Kidney epithelial cell (primary cell): ENCODE results near the gene HOXB5. TPM values are rescaled to one million over a fixed set of nuclear protein-coding genes. Genes with fewer than 3 reads are reported as not detected.

Source experiments
- DNase-seq: peaks from one replicate; pipeline ENCODE4 v3.0.0-alpha.2; 2010; ENCODE audit warnings: low read depth
- H3K27me3 ChIP-seq: 2 replicates; pipeline ENCODE4 v1.6.0; 2011; ENCODE audit warnings: low read length; ENCODE audit not compliant: control insufficient read depth, insufficient read depth
- H3K36me3 ChIP-seq: 2 replicates; pipeline ENCODE4 v1.5.1; 2011; ENCODE audit warnings: low read length; ENCODE audit not compliant: control insufficient read depth, insufficient read depth
- H3K4me3 ChIP-seq: 2 replicates; pipeline ENCODE4 v1.5.1; 2011; ENCODE audit warnings: low read depth, mild to moderate bottlenecking, control low read depth, low read length
- total RNA-seq: library from RNA; depleted of rRNA; stranded (reverse); fragments of >200 nt; gene quantifications from 2 replicates; pipeline ENCODE4 v1.2.3, GENCODE V29; 2015
- TF ChIP-seq, protein P1 (sequence below): IDR thresholded peaks from 2 replicates; pipeline ENCODE4 v1.5.1; 2011; ENCODE audit warnings: mild to moderate bottlenecking, moderate library complexity, low read length, control low read depth, inconsistent platforms; ENCODE audit not compliant: insufficient read depth, poor library complexity, severe bottlenecking

HOXB5 gene
- total RNA-seq, 1 donor from 2014 or later = 3.6 TPM

DNA sequence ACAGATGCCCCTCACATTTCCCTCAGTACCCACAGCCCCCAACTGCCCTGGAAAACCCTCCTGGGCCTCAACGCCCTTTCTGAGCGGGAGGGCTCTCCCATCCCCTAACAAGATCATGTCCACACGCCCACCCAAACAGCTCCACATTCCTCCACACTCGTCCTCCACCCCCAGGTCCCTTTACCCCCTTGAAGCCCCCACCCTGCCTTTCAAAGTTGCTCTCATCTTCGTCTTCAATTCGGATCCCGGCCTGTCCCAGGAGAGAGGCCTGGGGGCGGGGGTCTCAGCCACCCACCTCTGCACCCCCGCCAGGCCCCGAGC lies 29.8 kb downstream of the HOXB5 start:
- DNase-seq = no peak
- TF ChIP-seq, protein P1, sequence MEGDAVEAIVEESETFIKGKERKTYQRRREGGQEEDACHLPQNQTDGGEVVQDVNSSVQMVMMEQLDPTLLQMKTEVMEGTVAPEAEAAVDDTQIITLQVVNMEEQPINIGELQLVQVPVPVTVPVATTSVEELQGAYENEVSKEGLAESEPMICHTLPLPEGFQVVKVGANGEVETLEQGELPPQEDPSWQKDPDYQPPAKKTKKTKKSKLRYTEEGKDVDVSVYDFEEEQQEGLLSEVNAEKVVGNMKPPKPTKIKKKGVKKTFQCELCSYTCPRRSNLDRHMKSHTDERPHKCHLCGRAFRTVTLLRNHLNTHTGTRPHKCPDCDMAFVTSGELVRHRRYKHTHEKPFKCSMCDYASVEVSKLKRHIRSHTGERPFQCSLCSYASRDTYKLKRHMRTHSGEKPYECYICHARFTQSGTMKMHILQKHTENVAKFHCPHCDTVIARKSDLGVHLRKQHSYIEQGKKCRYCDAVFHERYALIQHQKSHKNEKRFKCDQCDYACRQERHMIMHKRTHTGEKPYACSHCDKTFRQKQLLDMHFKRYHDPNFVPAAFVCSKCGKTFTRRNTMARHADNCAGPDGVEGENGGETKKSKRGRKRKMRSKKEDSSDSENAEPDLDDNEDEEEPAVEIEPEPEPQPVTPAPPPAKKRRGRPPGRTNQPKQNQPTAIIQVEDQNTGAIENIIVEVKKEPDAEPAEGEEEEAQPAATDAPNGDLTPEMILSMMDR = no peak
- H3K27me3 ChIP-seq = no peaks in the 10 kb centered on the region
- peaks cover 3% of the 10 kb centered on the region for H3K36me3 ChIP-seq
- H3K4me3 ChIP-seq = peak overlapping the region; percentile 40

DNA sequence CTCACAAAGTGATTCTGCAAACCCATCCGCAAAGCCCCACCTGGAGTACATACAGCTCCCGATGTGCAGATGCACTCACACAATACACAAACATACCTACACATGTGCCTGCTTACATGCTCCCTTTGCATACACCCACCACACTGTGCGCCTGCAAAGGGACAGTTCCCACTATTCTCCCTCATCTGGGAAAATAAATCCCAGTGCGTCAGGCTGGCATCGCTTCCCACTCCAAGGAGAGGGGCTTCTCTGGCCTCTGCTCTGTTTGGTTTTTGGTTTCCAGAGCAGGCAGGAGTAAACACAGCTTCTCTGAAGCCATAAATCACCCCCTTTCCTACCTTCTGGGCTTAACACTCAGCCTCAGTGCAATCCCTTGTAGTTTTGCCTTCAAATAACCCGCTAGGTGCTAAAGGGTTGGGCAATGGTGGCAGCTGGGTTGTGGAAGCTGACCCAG lies 30.2 kb downstream of the HOXB5 start:
- TF ChIP-seq, protein P1 = no peak
- H3K4me3 ChIP-seq = peak overlapping the region; percentile 40
- peaks cover 3% of the 10 kb centered on the region for H3K36me3 ChIP-seq
- H3K27me3 ChIP-seq = no peaks in the 10 kb centered on the region
- no peak for DNase-seq

DNA sequence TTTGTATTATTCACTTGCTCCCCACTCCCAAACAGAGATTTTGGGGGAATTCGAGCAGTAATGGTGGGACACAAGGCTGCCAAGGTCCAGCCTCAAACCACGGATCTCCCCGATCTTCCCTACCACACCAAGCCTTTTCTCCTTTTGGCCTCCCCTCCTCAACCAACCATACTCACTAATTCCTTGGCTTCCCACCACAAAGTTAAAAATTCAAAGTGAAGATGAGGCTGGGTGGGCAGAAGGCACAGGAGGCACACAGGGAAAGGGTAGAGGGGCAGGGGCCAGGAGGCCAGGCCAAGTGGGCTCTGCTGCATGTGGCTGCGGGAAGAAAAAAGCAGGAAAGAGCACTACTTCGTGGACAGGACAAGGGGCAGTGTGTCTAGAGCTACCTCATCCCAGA lies 30.6 kb downstream of the HOXB5 start:
- TF ChIP-seq, protein P1 = no peak
- H3K27me3 ChIP-seq = no peaks in the 10 kb centered on the region
- no peak for DNase-seq
- peak overlapping the region; percentile 40 for H3K4me3 ChIP-seq
- H3K36me3 ChIP-seq = peaks cover 3% of the 10 kb centered on the region

DNA sequence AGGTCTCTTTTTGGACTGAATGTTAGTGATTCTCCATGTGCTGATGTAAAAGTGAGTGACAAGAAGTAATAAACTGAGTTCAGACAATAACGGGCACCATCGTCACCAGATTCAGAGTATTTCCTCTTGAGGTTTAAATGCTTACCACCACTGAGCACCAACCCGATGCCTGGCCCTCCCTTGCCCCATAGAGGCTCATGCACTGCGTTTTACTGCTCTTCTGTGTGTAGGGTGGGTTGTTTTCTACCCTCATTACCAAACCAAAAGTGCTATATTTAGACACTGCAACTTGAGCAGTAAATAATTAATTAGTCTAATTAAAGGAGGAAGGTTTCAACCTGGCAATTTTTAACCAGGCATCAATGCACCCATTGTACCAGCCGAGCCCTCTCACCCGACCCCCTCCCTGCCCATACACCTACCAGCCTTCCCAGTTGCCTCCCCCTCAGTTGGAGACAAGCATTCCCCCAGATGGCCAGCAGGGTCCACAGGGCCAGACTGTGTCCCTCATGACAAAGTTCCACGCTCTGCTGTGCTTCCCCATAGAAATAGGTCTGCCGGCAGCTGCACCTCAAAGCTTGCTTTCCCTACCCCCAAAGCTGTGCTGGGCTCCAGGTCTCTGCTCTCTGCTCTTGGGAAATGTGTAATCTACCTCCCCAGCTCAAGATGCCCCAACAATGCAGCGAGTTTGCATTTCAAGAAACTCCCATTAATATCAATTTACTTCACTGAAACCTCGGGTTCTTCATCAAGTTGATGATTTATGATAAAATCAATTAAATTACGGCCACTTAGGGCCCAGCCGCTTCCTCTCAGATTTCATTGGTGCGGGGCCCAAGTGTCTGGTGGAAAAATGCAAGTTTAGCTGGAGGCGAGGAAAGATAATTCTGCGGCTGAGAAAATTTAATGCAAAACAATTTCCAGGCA lies 31.4 kb downstream of the HOXB5 start:
- DNase-seq = no peak
- Histone ChIP-seq H3K27me3 (no peaks in the 10 kb centered on the region), H3K4me3 (peak overlapping the region; percentile 40), H3K36me3 (peaks cover 3% of the 10 kb centered on the region)
- TF ChIP-seq, protein P1 = peak; percentile 49

DNA sequence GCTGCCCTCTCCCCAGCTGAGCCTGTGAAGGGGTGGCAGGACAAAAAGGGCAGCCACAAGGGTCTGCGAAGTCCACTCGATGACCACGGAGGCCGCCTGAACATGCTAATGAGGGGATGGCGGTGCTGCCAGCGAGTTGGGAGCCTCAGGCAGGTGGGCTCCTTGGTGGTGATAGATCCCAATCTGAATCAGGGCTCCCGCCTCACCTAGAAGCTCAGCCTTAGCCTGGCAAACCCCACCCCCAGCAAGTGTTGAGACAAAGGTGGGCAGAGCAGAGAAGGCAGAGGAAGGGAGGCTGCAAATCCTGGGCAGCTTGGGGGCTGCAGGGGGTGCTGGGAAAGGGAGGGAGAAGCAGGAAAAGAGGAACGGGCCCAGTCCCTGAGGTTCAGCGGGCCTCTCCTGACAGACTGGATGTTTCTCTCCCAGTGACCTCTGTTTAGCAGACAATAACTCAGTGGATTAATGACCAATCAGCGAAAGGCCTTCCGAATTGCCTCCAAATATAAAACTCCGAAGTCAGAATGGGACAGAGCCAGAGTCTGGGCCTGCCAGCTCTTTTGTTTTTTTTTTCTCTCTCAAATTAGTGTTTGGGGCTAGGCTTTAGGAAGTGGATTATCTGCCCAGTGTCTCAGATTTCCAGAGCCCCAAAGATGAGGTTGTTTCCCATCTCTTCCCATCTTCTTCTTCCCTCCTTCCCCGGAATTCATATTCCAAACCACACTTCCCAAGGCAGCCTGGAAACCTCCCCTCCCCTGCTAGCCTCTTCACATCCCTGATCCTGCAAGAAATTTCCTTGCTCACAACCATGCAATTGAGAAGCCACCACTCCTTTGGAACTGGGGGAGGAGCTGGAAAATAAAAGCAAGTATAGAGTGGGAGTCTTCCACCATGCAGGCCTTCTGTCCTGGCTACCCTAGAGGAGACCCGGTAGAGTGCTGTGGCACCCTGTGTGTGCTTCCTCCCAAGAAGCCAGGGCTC lies 33.5 kb downstream of the HOXB5 start:
- H3K4me3 ChIP-seq = no peak overlapping the region
- H3K36me3 ChIP-seq = peaks cover 2% of the 10 kb centered on the region
- TF ChIP-seq, protein P1 = no peak
- no peak for DNase-seq
- no peaks in the 10 kb centered on the region for H3K27me3 ChIP-seq
